ENCODE results near the gene NCBP2. TPM values are rescaled to one million over a fixed set of nuclear protein-coding genes. Genes with fewer than 3 reads are reported as not detected.

Gene NCBP2
- total RNA-seq = 43.7 and 48.5 TPM in 2 replicates

DNA sequence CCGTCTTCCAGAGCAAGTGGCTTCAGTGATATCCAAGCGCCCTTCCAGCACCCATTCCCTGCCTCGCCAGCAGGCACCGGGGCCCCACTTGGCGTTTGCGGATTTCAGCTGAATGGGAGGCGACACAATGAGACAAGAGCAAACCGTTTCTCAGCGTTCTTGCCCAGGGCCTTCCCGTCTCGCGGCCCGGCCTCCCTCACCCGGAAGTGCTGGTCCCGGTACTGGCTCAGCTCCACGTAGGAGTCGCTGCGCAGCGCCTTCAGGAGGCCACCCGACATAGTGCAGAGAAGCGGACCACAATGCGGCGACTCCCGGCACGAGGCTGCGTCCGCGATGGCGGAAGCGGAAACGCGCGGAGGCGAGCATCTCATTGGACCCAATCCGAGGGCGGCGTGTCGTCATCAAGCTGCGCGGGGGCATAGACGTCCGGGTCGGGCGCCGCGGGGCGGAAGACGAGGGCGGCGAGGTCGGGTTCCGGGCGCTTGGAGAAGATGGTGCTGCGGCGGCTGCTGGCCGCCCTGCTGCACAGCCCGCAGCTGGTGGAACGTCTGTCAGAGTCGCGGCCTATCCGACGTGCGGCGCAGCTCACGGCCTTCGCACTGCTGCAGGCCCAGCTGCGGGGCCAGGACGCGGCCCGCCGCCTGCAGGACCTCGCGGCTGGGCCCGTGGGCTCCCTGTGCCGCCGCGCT is at the start of gene NCBP2:
NCBP2 (minus strand) TSS at position 303 of the 689 bp plus-strand sequence; CDS start at position 278, 25 bp downstream.

DNA sequence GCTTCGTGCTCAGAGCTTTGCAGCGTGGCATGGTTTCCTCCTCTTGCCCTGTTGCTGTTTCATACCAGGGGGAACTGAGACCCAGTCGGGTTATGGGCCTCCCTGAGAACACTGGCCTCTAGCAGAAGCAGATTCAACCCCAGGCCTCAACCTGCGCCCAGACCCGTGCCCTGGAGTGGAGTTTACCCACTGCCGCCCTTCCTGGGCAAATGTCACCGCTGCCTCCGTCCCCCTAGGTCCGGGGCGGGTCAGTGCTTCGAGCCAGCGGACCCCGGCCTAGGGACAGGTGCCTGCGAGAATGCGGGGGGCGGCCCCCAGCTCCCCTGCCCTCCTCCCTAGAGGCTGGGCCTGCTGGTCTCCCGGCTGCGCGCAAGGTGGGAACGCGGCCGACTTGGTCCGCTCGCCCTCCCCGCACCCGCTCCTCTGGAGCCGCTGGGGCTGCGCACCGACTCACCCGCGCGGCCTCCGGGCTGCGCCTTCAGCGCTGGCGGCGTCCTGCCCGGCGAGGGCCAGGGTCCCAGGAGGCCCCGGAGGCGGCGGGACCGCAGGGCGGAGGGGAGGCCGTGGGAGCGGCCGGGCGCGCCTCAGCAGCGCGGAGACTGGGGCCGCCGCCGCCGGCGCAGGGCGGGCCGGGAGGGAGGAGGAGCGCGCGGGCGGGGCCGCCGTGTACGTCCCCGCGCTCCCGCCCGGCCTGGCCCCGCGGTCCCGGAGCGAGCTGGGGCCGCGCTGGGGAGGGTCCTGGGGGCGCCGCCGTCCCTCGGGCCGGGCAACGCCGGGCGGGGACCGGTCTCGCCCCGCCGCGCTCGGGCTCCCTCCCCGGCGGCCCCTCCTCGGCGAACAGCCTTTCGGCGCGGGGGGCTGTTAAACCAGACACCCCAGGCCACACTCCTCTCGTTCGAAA is 26.2 kb upstream of the NCBP2 start, which contains the start of gene PIGZ:
PIGZ (minus strand) TSS at position 601 of the 901 bp plus-strand sequence. CDS start 16,802 bp downstream, outside the sequence.

Other genes starting within 250 kb of the NCBP2 start
- 2.2 and 3.5 TPM in 2 replicates for gene CEP19, start 230.3 kb downstream of the NCBP2 start, total RNA-seq
- gene PIGX, start 230.2 kb downstream of the NCBP2 start, total RNA-seq = 18.0 and 27.0 TPM in 2 replicates
- gene PAK2, start 202.7 kb downstream of the NCBP2 start, total RNA-seq = 37.1 and 53.0 TPM in 2 replicates
- 27.6 and 40.5 TPM in 2 replicates for gene SENP5, start 74.6 kb downstream of the NCBP2 start, total RNA-seq
- 1.8 and 3.3 TPM in 2 replicates for gene PIGZ, start 26.3 kb upstream of the NCBP2 start, total RNA-seq
- 4.5 and 7.3 TPM in 2 replicates for gene MELTF, start 87.3 kb upstream of the NCBP2 start, total RNA-seq

All from subcutaneous preadipocyte (primary cell).